ENCODE measurements around the gene BTNL9.

BTNL9 gene

GRCh38 chr5:181056431-181056830 is 16.4 kb downstream of the BTNL9 start:
- no peak for DNase-seq (ENCODE audit: low read depth)
- H3K4me3 ChIP-seq (ENCODE audit: low read depth, low read length): no peak overlapping the region
- TF ChIP-seq, protein P1, sequence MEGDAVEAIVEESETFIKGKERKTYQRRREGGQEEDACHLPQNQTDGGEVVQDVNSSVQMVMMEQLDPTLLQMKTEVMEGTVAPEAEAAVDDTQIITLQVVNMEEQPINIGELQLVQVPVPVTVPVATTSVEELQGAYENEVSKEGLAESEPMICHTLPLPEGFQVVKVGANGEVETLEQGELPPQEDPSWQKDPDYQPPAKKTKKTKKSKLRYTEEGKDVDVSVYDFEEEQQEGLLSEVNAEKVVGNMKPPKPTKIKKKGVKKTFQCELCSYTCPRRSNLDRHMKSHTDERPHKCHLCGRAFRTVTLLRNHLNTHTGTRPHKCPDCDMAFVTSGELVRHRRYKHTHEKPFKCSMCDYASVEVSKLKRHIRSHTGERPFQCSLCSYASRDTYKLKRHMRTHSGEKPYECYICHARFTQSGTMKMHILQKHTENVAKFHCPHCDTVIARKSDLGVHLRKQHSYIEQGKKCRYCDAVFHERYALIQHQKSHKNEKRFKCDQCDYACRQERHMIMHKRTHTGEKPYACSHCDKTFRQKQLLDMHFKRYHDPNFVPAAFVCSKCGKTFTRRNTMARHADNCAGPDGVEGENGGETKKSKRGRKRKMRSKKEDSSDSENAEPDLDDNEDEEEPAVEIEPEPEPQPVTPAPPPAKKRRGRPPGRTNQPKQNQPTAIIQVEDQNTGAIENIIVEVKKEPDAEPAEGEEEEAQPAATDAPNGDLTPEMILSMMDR (IDR thresholded peaks at IDR 0.05; ENCODE audit: insufficient read depth, low read depth, low read length, missing control alignments): no peak

DNA sequence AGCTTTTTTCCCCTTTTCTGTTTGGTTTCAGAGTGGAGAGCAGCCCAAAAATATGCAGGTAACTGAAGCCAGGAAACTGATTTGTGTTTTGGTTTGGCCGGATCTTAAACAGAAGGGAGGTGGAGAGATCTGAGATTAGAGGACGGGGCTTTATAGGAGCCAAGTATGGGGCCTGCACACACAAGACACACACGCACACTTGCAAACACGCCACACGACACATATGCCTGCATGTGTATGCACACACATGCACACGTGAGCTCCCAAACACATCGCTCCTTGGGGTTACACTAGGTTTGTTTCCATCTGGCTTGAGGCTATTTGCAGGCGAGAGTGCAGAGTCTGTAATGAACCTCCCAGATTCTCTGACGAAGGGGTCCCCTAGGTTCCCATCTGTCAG is 18.3 kb downstream of the BTNL9 start:
- no peak for DNase-seq (ENCODE audit: low read depth)
- TF ChIP-seq, protein P1 (IDR thresholded peaks at IDR 0.05; ENCODE audit: insufficient read depth, low read depth, low read length, missing control alignments): no peak
- H3K4me3 ChIP-seq (ENCODE audit: low read depth, low read length): no peak overlapping the region

DNA sequence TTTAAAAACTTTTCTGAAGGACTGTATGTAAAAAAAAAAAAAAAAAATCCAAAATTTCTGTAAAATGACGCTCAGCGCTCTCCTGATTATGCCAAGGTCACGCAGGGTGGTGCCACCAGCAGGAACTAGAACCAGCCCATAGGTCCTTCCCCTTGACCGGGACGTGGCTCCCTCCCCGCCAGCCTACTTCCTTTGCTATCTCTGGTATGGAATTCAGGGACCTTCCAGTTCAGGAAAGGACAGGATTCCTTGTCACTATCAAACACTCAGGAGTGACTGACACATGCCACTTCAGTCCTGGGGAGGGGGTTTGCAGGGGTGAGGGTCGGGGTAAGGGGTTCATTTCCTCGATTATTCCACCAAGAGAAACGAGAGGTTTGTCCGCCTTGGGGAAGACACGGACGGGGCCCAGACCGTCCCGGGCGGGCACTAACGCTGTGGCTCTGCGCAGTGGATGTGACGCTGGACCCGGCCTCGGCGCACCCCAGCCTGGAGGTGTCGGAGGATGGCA is 18.8 kb downstream of the BTNL9 start:
- no peak for DNase-seq (ENCODE audit: low read depth)
- TF ChIP-seq, protein P1 (IDR thresholded peaks at IDR 0.05; ENCODE audit: insufficient read depth, low read depth, low read length, missing control alignments): no peak
- H3K4me3 ChIP-seq (ENCODE audit: low read depth, low read length): no peak overlapping the region

GRCh38 chr5:181059297-181060230 is 19.5 kb downstream of the BTNL9 start:
- DNase-seq (ENCODE audit: low read depth): no peak
- TF ChIP-seq, protein P1 (IDR thresholded peaks at IDR 0.05; ENCODE audit: insufficient read depth, low read depth, low read length, missing control alignments): no peak
- H3K4me3 ChIP-seq (ENCODE audit: low read depth, low read length): no peak overlapping the region

DNA sequence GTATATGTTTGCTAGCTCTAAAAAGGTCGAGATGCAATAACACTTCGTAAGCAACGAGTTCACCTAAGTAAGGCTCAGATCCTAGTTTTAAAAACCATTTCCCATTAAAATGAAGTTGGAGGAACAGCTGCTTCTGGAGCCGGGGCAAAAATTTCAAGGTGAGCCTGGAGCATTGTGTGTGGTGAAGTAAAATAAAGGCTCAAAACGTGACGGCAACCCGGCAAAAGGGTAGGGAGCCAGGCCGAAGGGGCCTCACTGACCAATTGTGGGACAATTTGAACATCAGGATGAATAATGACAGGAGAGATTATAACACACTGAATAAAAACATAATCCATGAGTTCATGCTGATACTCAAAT is 20.1 kb downstream of the BTNL9 start:
- TF ChIP-seq, protein P1 (IDR thresholded peaks at IDR 0.05; ENCODE audit: insufficient read depth, low read depth, low read length, missing control alignments): no peak
- DNase-seq (ENCODE audit: low read depth): no peak
- H3K4me3 ChIP-seq (ENCODE audit: low read depth, low read length): no peak overlapping the region

- TF ChIP-seq, protein P1 (IDR thresholded peaks at IDR 0.05; ENCODE audit: insufficient read depth, low read depth, low read length, missing control alignments): no peak
- H3K4me3 ChIP-seq (ENCODE audit: low read depth, low read length): no peak overlapping the region
- DNase-seq (ENCODE audit: low read depth): no peak
These were observed 20.9 kb downstream of the BTNL9 start for GRCh38 chr5:181060924-181061323.

All from GM12865 (cell line).